B cell (primary cell): ENCODE results near the gene DYRK2. TPM values are rescaled to one million over a fixed set of nuclear protein-coding genes. Genes with fewer than 3 reads are reported as not detected.

Experiments
- ATAC-seq: fragments of 200-7000 bp; cut with Tn5 transposase; one replicate; pipeline ENCODE4 v1.10.0; 2021; ENCODE audit warnings: low read depth, mild to moderate bottlenecking, moderate number of reproducible peaks, moderate library complexity
- CTCF ChIA-PET: fragments of 350-600 bp; sonication (Branson Sonifier 250); formaldehyde crosslinking; loops from one replicate; lab custom pipeline; 2021; ENCODE audit warnings: antibody characterized with exemption, inconsistent platforms; lab: Charles Lee
- POLR2A ChIA-PET: fragments of 350-600 bp; sonication (Branson Sonifier 250); formaldehyde crosslinking; loops from one replicate; lab custom pipeline; 2021; ENCODE audit warnings: antibody characterized with exemption; lab: Charles Lee
- DNase-seq: peaks from one replicate; pipeline ENCODE4 v3.0.0; 2013
- H2AFZ ChIP-seq: 2 replicates; pipeline ENCODE4 v1.6.1; 2012; ENCODE audit warnings: mild to moderate bottlenecking, low read depth, low read length; ENCODE audit not compliant: insufficient read depth, poor library complexity, severe bottlenecking
- H3K27ac ChIP-seq, 2 donors: 1 replicate in 1 of 2; 2 replicates in 1 of 2; pipeline ENCODE4 v1.5.1; 2012 to 2013; ENCODE audit warnings: low read length in 2 of 2, mild to moderate bottlenecking in 2 of 2, moderate library complexity in 1 of 2
- H3K27me3 ChIP-seq, 4 experiments: fragments of 200-600 bp in 1 of 4; sonication (generic) in 1 of 4; replicated peaks in 1 of 4; 1 replicate in 2 of 4; 2 replicates in 2 of 4; pipeline versions ENCODE4 v1.6.1 to v1.7.0; 2013 to 2016; ENCODE audit warnings: low read length in 3 of 4, mild to moderate bottlenecking in 2 of 4, mixed read lengths in 1 of 4, moderate library complexity in 1 of 4; ENCODE audit not compliant: insufficient read depth in 4 of 4, control insufficient read depth in 3 of 4; ENCODE audit errors: control extremely low read depth in 1 of 4
- H3K36me3 ChIP-seq, 2 experiments: replicated peaks in 1 of 2; 1 replicate in 1 of 2; 2 replicates in 1 of 2; pipeline versions ENCODE4 v1.6.1 to v1.7.1; 2013; ENCODE audit warnings: low read length in 1 of 2; ENCODE audit not compliant: insufficient read depth in 2 of 2, control insufficient read depth in 1 of 2; ENCODE audit errors: control extremely low read depth in 1 of 2, extremely low read depth in 1 of 2
- H3K4me1 ChIP-seq, 2 donors: fragments of 200-600 bp in 1 of 2; sonication (generic) in 1 of 2; 1 replicate in 1 of 2; 2 replicates in 1 of 2; pipeline versions ENCODE4 v1.5.1 to v1.6.1; 2013 to 2017; ENCODE audit warnings: low read length in 2 of 2; ENCODE audit not compliant: control insufficient read depth in 2 of 2, insufficient read depth in 2 of 2
- H3K4me2 ChIP-seq: replicated peaks from 2 replicates; pipeline ENCODE3; 2012; ENCODE audit warnings: mild to moderate bottlenecking, low read depth, low read length; ENCODE audit not compliant: poor library complexity, severe bottlenecking
- H3K4me3 ChIP-seq, 5 experiments: fragments of 200-600 bp in 1 of 5; sonication (generic) in 1 of 5; 1 replicate in 3 of 5; 2 replicates in 2 of 5; pipeline versions ENCODE4 v1.5.1 to v1.7.0; 2011 to 2016; ENCODE audit warnings: low read length in 4 of 5, mild to moderate bottlenecking in 4 of 5, low read depth in 2 of 5, control low read depth in 1 of 5, moderate library complexity in 1 of 5; ENCODE audit not compliant: insufficient read depth in 1 of 5; ENCODE audit errors: control extremely low read depth in 1 of 5, extremely low read depth in 1 of 5
- H3K79me2 ChIP-seq: fragments of 200-600 bp; sonication (generic); one replicate; pipeline ENCODE4 v1.6.0; 2016; ENCODE audit warnings: low read length; ENCODE audit not compliant: control insufficient read depth, insufficient read depth
- H3K9ac ChIP-seq: fragments of 200-600 bp; sonication (generic); 2 replicates; pipeline ENCODE4 v1.6.1; 2017; ENCODE audit warnings: mild to moderate bottlenecking, low read length, moderate library complexity
- H3K9me3 ChIP-seq, 3 donors: one replicate each; pipeline versions ENCODE4 v1.6.1 to v1.7.1; 2013; ENCODE audit warnings: low read length in 2 of 3; ENCODE audit not compliant: control insufficient read depth in 2 of 3, insufficient read depth in 1 of 3; ENCODE audit errors: control extremely low read depth in 1 of 3
- H4K20me1 ChIP-seq: 2 replicates; pipeline ENCODE4 v1.6.0; 2012; ENCODE audit warnings: mild to moderate bottlenecking, low read length; ENCODE audit not compliant: insufficient read depth, control insufficient read depth, poor library complexity, severe bottlenecking
- H3K27ac Mint-ChIP-seq: one replicate; pipeline ENCODE4 v1.8.0; 2021; ENCODE audit warnings: mixed read lengths
- H3K27me3 Mint-ChIP-seq: one replicate; pipeline ENCODE4 v1.8.0; 2021; ENCODE audit warnings: mixed read lengths
- H3K4me1 Mint-ChIP-seq: one replicate; pipeline ENCODE4 v1.8.0; 2021; ENCODE audit warnings: mixed read lengths
- H3K4me3 Mint-ChIP-seq: one replicate; pipeline ENCODE4 v1.8.0; 2021; ENCODE audit warnings: mixed read lengths
- H3K9me3 Mint-ChIP-seq: one replicate; pipeline ENCODE4 v1.8.0; 2022; ENCODE audit warnings: mixed read lengths; ENCODE audit not compliant: insufficient read depth
- CTCF ChIP-seq: fragments of 200-600 bp; IDR thresholded peaks from one replicate; pipeline ENCODE4 v1.8.0; 2022; ENCODE audit warnings: antibody characterized with exemption, mild to moderate bottlenecking
- EZH2 ChIP-seq: IDR thresholded peaks from 2 replicates; pipeline ENCODE4 v1.6.1; 2012; ENCODE audit warnings: borderline replicate concordance, low read depth, mild to moderate bottlenecking, moderate library complexity, low read length; ENCODE audit not compliant: insufficient read depth, poor library complexity, severe bottlenecking
- WGBS: methylation state at CpG from one replicate; pipeline ENCODE4 v1.1.5; 2013; ENCODE audit warnings: missing lambda C conversion rate; ENCODE audit not compliant: insufficient coverage; 5-methylcytosine and 5-hydroxymethylcytosine counted together
- intact Hi-C: fragments of 100-400 bp; cut with micrococcal nuclease; formaldehyde crosslinking; loops from one replicate; pipeline ENCODE4 v1.10.0; 2022
- polyA plus RNA-seq: library from polyadenylated mRNA; depleted of rRNA; stranded (reverse); fragments of >200 nt; gene quantifications from 2 replicates; pipeline ENCODE4 v1.2.3, GENCODE V29; 2012
- total RNA-seq, 2 donors: library from RNA; stranded (reverse); fragments of 120-200 nt in 1 of 2; gene quantifications; 1 replicate in 1 of 2; 2 replicates in 1 of 2; pipeline versions ENCODE4 v1.2.3 to v1.2.4, GENCODE V29; 2013 to 2022

Gene DYRK2
- total and polyA plus RNA-seq, 2 donors (not counting 1 experiment from before 2014, with no cell fraction given): 21.3 to 75.3 TPM

GRCh38 chr12:67651132-67651695, 2.7 kb downstream of the DYRK2 start:
- Mint-ChIP-seq H3K27ac (peak overlapping the region; percentile 85), H3K9me3 (no peaks in the 10 kb centered on the region), H3K4me1 (peaks cover 59% of the 10 kb centered on the region), H3K4me3 (peak overlapping the region; percentile 88), H3K27me3 (no peaks in the 10 kb centered on the region)
- ATAC-seq (no peak), DNase-seq (peak; percentile 51)
- H3K79me2 ChIP-seq: peaks cover 69% of the 10 kb centered on the region
- H3K9me3 ChIP-seq: no peaks in the 10 kb centered on the region
- peak overlapping the region; percentile 15 to 92 (median 85) for H3K4me3 ChIP-seq
- intact Hi-C loops: loop anchor here (2.0 to 10.0 kb wide), 4 partner anchors 48 to 292 kb away; no protein-coding TSS in a partner anchor
- peak overlapping the region; percentile 1 for H2AFZ ChIP-seq
- H3K4me1 ChIP-seq: peaks cover 28 to 39% of the 10 kb centered on the region in 2 donors
- TF ChIP-seq EZH2: no peak
- TF ChIP-seq CTCF: no peak
- WGBS: 0% methylated on average over 1 of the region's 5 CpGs
- H3K27me3 ChIP-seq: no peaks in the 10 kb centered on the region
- H3K4me2 ChIP-seq: peak overlapping the region; percentile 99
- peaks cover 0 to 22% of the 10 kb centered on the region in 2 experiments for H3K36me3 ChIP-seq
- H3K9ac ChIP-seq: peak overlapping the region; percentile 87
- ChIA-PET POLR2A (interaction anchor here (1.4 to 2.1 kb wide), 2 partner anchors 21 to 30 kb away, joined by 3 to 10 read pairs; no protein-coding TSS in a partner anchor), CTCF (interaction anchor here (1.0 to 2.5 kb wide), 5 partner anchors 8 to 295 kb away, joined by 3 to 6 read pairs (median 4); no protein-coding TSS in a partner anchor)
- H4K20me1 ChIP-seq: peaks cover 53% of the 10 kb centered on the region
- peak overlapping the region in 1 of 2 donors; percentile 76 for H3K27ac ChIP-seq

GRCh38 chr12:67655829-67656228, 7.3 kb downstream of the DYRK2 start:
- Histone ChIP-seq H3K79me2 (peaks cover 70% of the 10 kb centered on the region), H3K27me3 (no peaks in the 10 kb centered on the region), H2AFZ (no peak overlapping the region), H3K9ac (no peak overlapping the region), H4K20me1 (peaks cover 82% of the 10 kb centered on the region), H3K4me3 (no peak overlapping the region), H3K36me3 (peaks cover 0 to 56% of the 10 kb centered on the region in 2 experiments), H3K27ac (no peak overlapping the region), H3K4me2 (no peak overlapping the region), H3K4me1 (peaks cover 19 to 20% of the 10 kb centered on the region in 2 donors), H3K9me3 (no peaks in the 10 kb centered on the region)
- peaks cover 58% of the 10 kb centered on the region for H3K4me1 Mint-ChIP-seq
- TF ChIP-seq CTCF (no peak), EZH2 (no peak)
- ChIA-PET POLR2A (no interaction called here), CTCF (no interaction called here)
- no peaks in the 10 kb centered on the region for H3K9me3 Mint-ChIP-seq
- DNase-seq (no peak), ATAC-seq (no peak)
- H3K4me3 Mint-ChIP-seq: no peak overlapping the region
- H3K27me3 Mint-ChIP-seq: no peaks in the 10 kb centered on the region
- intact Hi-C loops: loop anchor here (10.0 kb wide), 1 partner anchor 99 kb away; no protein-coding TSS in a partner anchor
- no peak overlapping the region for H3K27ac Mint-ChIP-seq
